ENCODE data around the gene PPP1R13B.
A peak's percentile ranks its signal among the peaks of the same experiment; 100 is the strongest.
"Not testable (repeated sequence)": the region's sequence is repeated elsewhere in the genome, so short reads cannot be mapped to it uniquely, and the experiment has no call there.

Gene PPP1R13B

GRCh38 chr14:103847451-103848174, at the start of gene PPP1R13B:
Gene PPP1R13B, minus strand, starts transcription at chr14:103847575. Its CDS starts 268 bp downstream, at chr14:103847307.
- Mint-ChIP-seq H3K9me3 (no peaks in the 10 kb centered on the region), H3K36me3 (no peaks in the 10 kb centered on the region), H3K4me1 (peaks cover 11% of the 10 kb centered on the region), H3K4me3 (peak within 1 kb of the TSS; percentile 87), H3K27me3 (no peaks in the 10 kb centered on the region), H3K27ac (peak within 1 kb of the TSS; percentile 91)
- peak; percentile 91 for ATAC-seq (ENCODE audit: low read depth)
- DNase-seq (ENCODE audit: low spot score in 2 of 2) = peak; percentile 92 to 95

- Mint-ChIP-seq H3K27me3 (peaks cover 6% of the 10 kb centered on the region), H3K27ac (no peak overlapping the region), H3K4me3 (no peak overlapping the region), H3K4me1 (peaks cover 4% of the 10 kb centered on the region), H3K9me3 (no peaks in the 10 kb centered on the region), H3K36me3 (no peaks in the 10 kb centered on the region)
- ATAC-seq (ENCODE audit: low read depth) = no peak
- DNase-seq (ENCODE audit: low spot score in 2 of 2) = no peak
These were observed 49.2 kb upstream of the PPP1R13B start for GRCh38 chr14:103896578-103896977.

GRCh38 chr14:103894723-103895059, 47.3 kb upstream of the PPP1R13B start:
- DNase-seq (ENCODE audit: low spot score in 2 of 2) (no peak), ATAC-seq (ENCODE audit: low read depth) (no peak)
- Mint-ChIP-seq H3K9me3 (no peaks in the 10 kb centered on the region), H3K27me3 (peaks cover 4% of the 10 kb centered on the region), H3K4me1 (no peaks in the 10 kb centered on the region), H3K27ac (no peak overlapping the region), H3K36me3 (no peaks in the 10 kb centered on the region), H3K4me3 (no peak overlapping the region)

- H3K4me1 Mint-ChIP-seq = no peaks in the 10 kb centered on the region
- peaks cover 4% of the 10 kb centered on the region for H3K27me3 Mint-ChIP-seq
- H3K9me3 Mint-ChIP-seq = no peaks in the 10 kb centered on the region
- H3K4me3 Mint-ChIP-seq = no peak overlapping the region
- ATAC-seq (ENCODE audit: low read depth) = no peak
- H3K36me3 Mint-ChIP-seq = no peaks in the 10 kb centered on the region
- no peak overlapping the region for H3K27ac Mint-ChIP-seq
- no peak for DNase-seq (ENCODE audit: low spot score in 2 of 2)
These were observed 46.8 kb upstream of the PPP1R13B start for GRCh38 chr14:103894034-103894722.

- Mint-ChIP-seq H3K36me3 (no peaks in the 10 kb centered on the region), H3K9me3 (no peaks in the 10 kb centered on the region), H3K4me3 (no peak overlapping the region), H3K27ac (no peak overlapping the region), H3K27me3 (peaks cover 4% of the 10 kb centered on the region), H3K4me1 (no peaks in the 10 kb centered on the region)
- no peak for DNase-seq (ENCODE audit: low spot score in 2 of 2)
- ATAC-seq (ENCODE audit: low read depth) = no peak
These were observed 44.9 kb upstream of the PPP1R13B start for GRCh38 chr14:103892247-103892646.

- Mint-ChIP-seq H3K4me1 (no peaks in the 10 kb centered on the region), H3K9me3 (no peaks in the 10 kb centered on the region), H3K36me3 (no peaks in the 10 kb centered on the region), H3K27me3 (peaks cover 4% of the 10 kb centered on the region), H3K4me3 (no peak overlapping the region), H3K27ac (no peak overlapping the region)
- no peak for DNase-seq (ENCODE audit: low spot score in 2 of 2)
- ATAC-seq (ENCODE audit: low read depth) = no peak
These were observed 44.4 kb upstream of the PPP1R13B start for GRCh38 chr14:103891667-103892215.

- no peak overlapping the region for H3K4me3 Mint-ChIP-seq
- DNase-seq (ENCODE audit: low spot score in 2 of 2) = no peak
- no peaks in the 10 kb centered on the region for H3K27me3 Mint-ChIP-seq
- no peaks in the 10 kb centered on the region for H3K4me1 Mint-ChIP-seq
- no peaks in the 10 kb centered on the region for H3K36me3 Mint-ChIP-seq
- no peaks in the 10 kb centered on the region for H3K9me3 Mint-ChIP-seq
- no peak for ATAC-seq (ENCODE audit: low read depth)
- H3K27ac Mint-ChIP-seq = no peak overlapping the region
These were observed 43.7 kb upstream of the PPP1R13B start for GRCh38 chr14:103890821-103891666.

GRCh38 chr14:103890052-103890371, 42.6 kb upstream of the PPP1R13B start:
- Mint-ChIP-seq H3K9me3 (no peaks in the 10 kb centered on the region), H3K4me1 (no peaks in the 10 kb centered on the region), H3K27ac (no peak overlapping the region), H3K4me3 (no peak overlapping the region), H3K27me3 (no peaks in the 10 kb centered on the region), H3K36me3 (no peaks in the 10 kb centered on the region)
- ATAC-seq (ENCODE audit: low read depth) (no peak), DNase-seq (ENCODE audit: low spot score in 2 of 2) (no peak)

- H3K4me3 Mint-ChIP-seq = no peak overlapping the region
These were observed 42.1 kb upstream of the PPP1R13B start for GRCh38 chr14:103889313-103890051.

GRCh38 chr14:103889002-103889312, 41.6 kb upstream of the PPP1R13B start:
- H3K4me3 Mint-ChIP-seq; H3K4me1 Mint-ChIP-seq; ATAC-seq (ENCODE audit: low read depth): not testable (repeated sequence)

More at GRCh38 chr14:103889313-103890051, 42.1 kb upstream of the PPP1R13B start:
- no peak overlapping the region for H3K27ac Mint-ChIP-seq
- DNase-seq (ENCODE audit: low spot score in 2 of 2) = no peak
- ATAC-seq (ENCODE audit: low read depth) = no peak
- no peaks in the 10 kb centered on the region for H3K27me3 Mint-ChIP-seq
- H3K4me1 Mint-ChIP-seq = no peaks in the 10 kb centered on the region
- no peaks in the 10 kb centered on the region for H3K9me3 Mint-ChIP-seq
- H3K36me3 Mint-ChIP-seq = no peaks in the 10 kb centered on the region

GRCh38 chr14:103887557-103888115, 40.3 kb upstream of the PPP1R13B start:
- Mint-ChIP-seq H3K4me3 (no peak overlapping the region), H3K27me3 (peaks cover 2% of the 10 kb centered on the region), H3K36me3 (no peaks in the 10 kb centered on the region), H3K9me3 (no peaks in the 10 kb centered on the region), H3K27ac (no peak overlapping the region), H3K4me1 (no peaks in the 10 kb centered on the region)
- no peak for ATAC-seq (ENCODE audit: low read depth)
- DNase-seq (ENCODE audit: low spot score in 2 of 2) = no peak

More at GRCh38 chr14:103889002-103889312, 41.6 kb upstream of the PPP1R13B start:
- H3K36me3 Mint-ChIP-seq; H3K27me3 Mint-ChIP-seq; H3K27ac Mint-ChIP-seq; H3K9me3 Mint-ChIP-seq; DNase-seq (ENCODE audit: low spot score in 2 of 2): not testable (repeated sequence)

GRCh38 chr14:103887170-103887501, 39.8 kb upstream of the PPP1R13B start:
- Mint-ChIP-seq H3K4me1 (no peaks in the 10 kb centered on the region), H3K4me3 (no peak overlapping the region), H3K9me3 (no peaks in the 10 kb centered on the region), H3K27me3 (peaks cover 2% of the 10 kb centered on the region), H3K27ac (no peak overlapping the region), H3K36me3 (no peaks in the 10 kb centered on the region)
- ATAC-seq (ENCODE audit: low read depth) (no peak), DNase-seq (ENCODE audit: low spot score in 2 of 2) (no peak)

- Mint-ChIP-seq H3K4me1 (no peaks in the 10 kb centered on the region), H3K4me3 (no peak overlapping the region), H3K27ac (no peak overlapping the region), H3K9me3 (no peaks in the 10 kb centered on the region), H3K36me3 (no peaks in the 10 kb centered on the region), H3K27me3 (peaks cover 2% of the 10 kb centered on the region)
- DNase-seq (ENCODE audit: low spot score in 2 of 2) (no peak), ATAC-seq (ENCODE audit: low read depth) (no peak)
These were observed 39.2 kb upstream of the PPP1R13B start for GRCh38 chr14:103886304-103887169.

All from memory B cell (primary cell).